ENCODE measurements around the gene COPA. TPM values are rescaled to one million over a fixed set of nuclear protein-coding genes. Genes with fewer than 3 reads are reported as not detected.
A peak's percentile ranks its signal among the peaks of the same experiment; 100 is the strongest.

The COPA gene
- polyA plus RNA-seq (2012; rRNA removed), result 91.4 and 122 TPM in 2 replicates
- 86.6 and 96.8 TPM in 2 replicates for polyA plus RNA-seq (2012; cell fraction: cytosol; rRNA removed)
- 105 and 128 TPM in 2 replicates for polyA plus RNA-seq (2012; cell fraction: nucleus; rRNA removed)

DNA sequence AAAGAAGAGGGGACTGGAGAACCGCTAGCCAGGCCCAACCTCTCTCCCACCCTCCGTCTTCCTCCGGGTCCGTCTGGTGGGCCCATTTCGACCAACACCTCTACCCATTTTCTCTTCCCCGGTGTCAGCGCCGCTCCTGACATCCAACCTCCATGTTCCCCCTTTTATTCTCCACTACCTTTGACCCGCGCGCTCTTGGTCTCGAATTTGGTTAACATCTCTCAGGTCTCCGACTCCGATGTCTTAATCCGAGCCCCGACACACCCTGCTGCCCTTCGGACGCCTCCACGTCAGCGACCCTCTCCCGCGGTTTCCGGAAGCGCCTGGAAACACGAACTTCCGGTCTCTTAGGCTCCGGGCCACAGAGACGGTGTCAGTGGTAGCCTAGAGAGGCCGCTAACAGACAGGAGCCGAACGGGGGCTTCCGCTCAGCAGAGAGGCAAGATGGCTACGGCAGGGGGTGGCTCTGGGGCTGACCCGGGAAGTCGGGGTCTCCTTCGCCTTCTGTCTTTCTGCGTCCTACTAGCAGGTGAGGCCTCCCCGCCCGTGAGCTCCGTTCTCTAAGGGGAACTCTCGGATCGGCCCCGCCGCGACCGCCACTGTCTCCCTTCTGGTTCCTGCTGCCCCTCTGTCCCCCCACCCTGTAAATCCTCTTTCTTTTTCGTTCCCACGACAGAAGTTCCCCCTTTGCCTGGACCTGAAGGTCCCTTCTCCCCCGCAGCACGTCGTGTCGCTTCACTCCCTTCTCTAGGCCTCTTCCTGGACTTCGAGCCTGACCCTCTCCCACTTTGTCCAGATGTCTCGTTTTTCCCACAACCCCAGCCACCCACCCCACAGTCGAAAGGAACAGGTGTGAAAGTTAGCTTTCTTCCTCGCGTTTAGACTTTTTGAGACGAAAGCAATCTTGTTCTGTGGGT is at the start of gene COPA, which contains the start of gene NCSTN:
Gene COPA (minus strand): TSS at position 298 of the 917 bp plus-strand sequence. CDS start 80 bp downstream, at position 218.
Gene NCSTN (plus strand): TSS at position 431 of the 917 bp plus-strand sequence. CDS start 14 bp downstream, at position 445.
- Histone ChIP-seq H4K20me1 (ENCODE audit: insufficient read depth) (peaks cover 37% of the 10 kb centered on the region), H3K36me3 (replicated peaks in 1 of 2; ENCODE audit: control insufficient read depth in 1 of 2, insufficient read depth in 2 of 2, low read length in 1 of 2) (peaks cover 39 to 45% of the 10 kb centered on the region in 2 experiments), H3K9me3 (no peaks in the 10 kb centered on the region), H2AFZ (ENCODE audit: low read depth) (peak within 1 kb of the TSS; percentile 93), H3K9ac (peak within 1 kb of the TSS; percentile 98), H3K4me3 (ENCODE audit: low read depth in 2 of 2, low read length in 1 of 2) (peak within 1 kb of the TSS; percentile 94 to 98), H3K79me2 (ENCODE audit: insufficient read depth) (peaks cover 81% of the 10 kb centered on the region), H3K27me3 (ENCODE audit: insufficient read depth) (no peaks in the 10 kb centered on the region), H3F3A (replicated peaks; ENCODE audit: insufficient read depth) (no peaks in the 10 kb centered on the region), H3K4me1 (ENCODE audit: control insufficient read depth in 1 of 2, insufficient read depth in 2 of 2, low read depth in 1 of 2, low read length in 1 of 2) (peaks cover 5 to 15% of the 10 kb centered on the region in 2 experiments; a peak in 2 of 4 replicates), H3K27ac (ENCODE audit: low read depth in 2 of 2, low read length in 1 of 2) (peak within 1 kb of the TSS; percentile 89), H3K9me2 (no peaks in the 10 kb centered on the region), H3K4me2 (peak within 1 kb of the TSS; percentile 83)
- CTCF ChIA-PET, result interaction anchor here (4.5 kb wide), 1 partner anchor 34 kb away, joined by 20 read pairs; no protein-coding TSS in a partner anchor
- peak; percentile 90 for DNase-seq
- POLR2A ChIA-PET, result interaction anchor here (0.9 kb wide), 1 partner anchor 81 kb away, joined by 3 read pairs; the partner anchor contains the start of gene DCAF8
- WGBS (ENCODE audit: low lambda C conversion rate), result under 1% methylated on average over 56 of the region's 58 CpGs
- TF ChIP-seq SIN3A (IDR thresholded peaks at IDR 0.05; ENCODE audit: borderline replicate concordance, low read depth, low read length) (peak; percentile 86), MXI1 (IDR thresholded peaks at IDR 0.05; ENCODE audit: low read depth, low read length) (peak; percentile 75), TCF12 (IDR thresholded peaks at IDR 0.05) (no peak), RAD21 (IDR thresholded peaks at IDR 0.05; ENCODE audit: low read length) (no peak), JUND (IDR thresholded peaks at IDR 0.05) (no peak), GABPA (IDR thresholded peaks at IDR 0.05; ENCODE audit: low read depth) (peak; percentile 93), FOXM1 (IDR thresholded peaks at IDR 0.05; ENCODE audit: low read depth) (no peak), TAF1 (IDR thresholded peaks at IDR 0.05; ENCODE audit: borderline replicate concordance, low read depth, low read length) (peak; percentile 95), YY1 (IDR thresholded peaks at IDR 0.05; ENCODE audit: low read depth) (peak; percentile 95), MEF2A (IDR thresholded peaks at IDR 0.05; ENCODE audit: borderline replicate concordance, low read depth) (no peak), GATA2 (CRISPR knock-in tag; IDR thresholded peaks at IDR 0.05) (no peak), SMC3 (IDR thresholded peaks at IDR 0.05; ENCODE audit: low read depth, low read length) (no peak), NRF1 (IDR thresholded peaks at IDR 0.05; ENCODE audit: low read depth, low read length) (no peak), FOSL2 (IDR thresholded peaks at IDR 0.05; ENCODE audit: borderline replicate concordance, low read depth) (no peak)
- TF ChIP-seq, protein P1, sequence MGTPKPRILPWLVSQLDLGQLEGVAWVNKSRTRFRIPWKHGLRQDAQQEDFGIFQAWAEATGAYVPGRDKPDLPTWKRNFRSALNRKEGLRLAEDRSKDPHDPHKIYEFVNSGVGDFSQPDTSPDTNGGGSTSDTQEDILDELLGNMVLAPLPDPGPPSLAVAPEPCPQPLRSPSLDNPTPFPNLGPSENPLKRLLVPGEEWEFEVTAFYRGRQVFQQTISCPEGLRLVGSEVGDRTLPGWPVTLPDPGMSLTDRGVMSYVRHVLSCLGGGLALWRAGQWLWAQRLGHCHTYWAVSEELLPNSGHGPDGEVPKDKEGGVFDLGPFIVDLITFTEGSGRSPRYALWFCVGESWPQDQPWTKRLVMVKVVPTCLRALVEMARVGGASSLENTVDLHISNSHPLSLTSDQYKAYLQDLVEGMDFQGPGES (IDR thresholded peaks at IDR 0.05; ENCODE audit: low read depth, low read length), result no peak
- TF ChIP-seq, protein P2, sequence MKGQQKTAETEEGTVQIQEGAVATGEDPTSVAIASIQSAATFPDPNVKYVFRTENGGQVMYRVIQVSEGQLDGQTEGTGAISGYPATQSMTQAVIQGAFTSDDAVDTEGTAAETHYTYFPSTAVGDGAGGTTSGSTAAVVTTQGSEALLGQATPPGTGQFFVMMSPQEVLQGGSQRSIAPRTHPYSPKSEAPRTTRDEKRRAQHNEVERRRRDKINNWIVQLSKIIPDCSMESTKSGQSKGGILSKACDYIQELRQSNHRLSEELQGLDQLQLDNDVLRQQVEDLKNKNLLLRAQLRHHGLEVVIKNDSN (IDR thresholded peaks at IDR 0.05; ENCODE audit: borderline replicate concordance, low read depth), result no peak
- TF ChIP-seq, protein P3, sequence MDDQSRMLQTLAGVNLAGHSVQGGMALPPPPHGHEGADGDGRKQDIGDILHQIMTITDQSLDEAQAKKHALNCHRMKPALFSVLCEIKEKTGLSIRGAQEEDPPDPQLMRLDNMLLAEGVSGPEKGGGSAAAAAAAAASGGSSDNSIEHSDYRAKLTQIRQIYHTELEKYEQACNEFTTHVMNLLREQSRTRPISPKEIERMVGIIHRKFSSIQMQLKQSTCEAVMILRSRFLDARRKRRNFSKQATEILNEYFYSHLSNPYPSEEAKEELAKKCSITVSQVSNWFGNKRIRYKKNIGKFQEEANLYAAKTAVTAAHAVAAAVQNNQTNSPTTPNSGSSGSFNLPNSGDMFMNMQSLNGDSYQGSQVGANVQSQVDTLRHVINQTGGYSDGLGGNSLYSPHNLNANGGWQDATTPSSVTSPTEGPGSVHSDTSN (IDR thresholded peaks at IDR 0.05), result peak; percentile 39; the same call in 1 of the 2 replicates
- TF ChIP-seq, protein P4, sequence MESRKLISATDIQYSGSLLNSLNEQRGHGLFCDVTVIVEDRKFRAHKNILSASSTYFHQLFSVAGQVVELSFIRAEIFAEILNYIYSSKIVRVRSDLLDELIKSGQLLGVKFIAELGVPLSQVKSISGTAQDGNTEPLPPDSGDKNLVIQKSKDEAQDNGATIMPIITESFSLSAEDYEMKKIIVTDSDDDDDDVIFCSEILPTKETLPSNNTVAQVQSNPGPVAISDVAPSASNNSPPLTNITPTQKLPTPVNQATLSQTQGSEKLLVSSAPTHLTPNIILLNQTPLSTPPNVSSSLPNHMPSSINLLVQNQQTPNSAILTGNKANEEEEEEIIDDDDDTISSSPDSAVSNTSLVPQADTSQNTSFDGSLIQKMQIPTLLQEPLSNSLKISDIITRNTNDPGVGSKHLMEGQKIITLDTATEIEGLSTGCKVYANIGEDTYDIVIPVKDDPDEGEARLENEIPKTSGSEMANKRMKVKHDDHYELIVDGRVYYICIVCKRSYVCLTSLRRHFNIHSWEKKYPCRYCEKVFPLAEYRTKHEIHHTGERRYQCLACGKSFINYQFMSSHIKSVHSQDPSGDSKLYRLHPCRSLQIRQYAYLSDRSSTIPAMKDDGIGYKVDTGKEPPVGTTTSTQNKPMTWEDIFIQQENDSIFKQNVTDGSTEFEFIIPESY (IDR thresholded peaks at IDR 0.05; ENCODE audit: borderline replicate concordance, low read depth), result peak; percentile 19; the same call in 1 of the 2 replicates
- TF ChIP-seq, protein P5, sequence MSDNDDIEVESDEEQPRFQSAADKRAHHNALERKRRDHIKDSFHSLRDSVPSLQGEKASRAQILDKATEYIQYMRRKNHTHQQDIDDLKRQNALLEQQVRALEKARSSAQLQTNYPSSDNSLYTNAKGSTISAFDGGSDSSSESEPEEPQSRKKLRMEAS (IDR thresholded peaks at IDR 0.05; ENCODE audit: low read depth), result peak; percentile 60; the same call in 1 of the 2 replicates
- TF ChIP-seq, protein P6, sequence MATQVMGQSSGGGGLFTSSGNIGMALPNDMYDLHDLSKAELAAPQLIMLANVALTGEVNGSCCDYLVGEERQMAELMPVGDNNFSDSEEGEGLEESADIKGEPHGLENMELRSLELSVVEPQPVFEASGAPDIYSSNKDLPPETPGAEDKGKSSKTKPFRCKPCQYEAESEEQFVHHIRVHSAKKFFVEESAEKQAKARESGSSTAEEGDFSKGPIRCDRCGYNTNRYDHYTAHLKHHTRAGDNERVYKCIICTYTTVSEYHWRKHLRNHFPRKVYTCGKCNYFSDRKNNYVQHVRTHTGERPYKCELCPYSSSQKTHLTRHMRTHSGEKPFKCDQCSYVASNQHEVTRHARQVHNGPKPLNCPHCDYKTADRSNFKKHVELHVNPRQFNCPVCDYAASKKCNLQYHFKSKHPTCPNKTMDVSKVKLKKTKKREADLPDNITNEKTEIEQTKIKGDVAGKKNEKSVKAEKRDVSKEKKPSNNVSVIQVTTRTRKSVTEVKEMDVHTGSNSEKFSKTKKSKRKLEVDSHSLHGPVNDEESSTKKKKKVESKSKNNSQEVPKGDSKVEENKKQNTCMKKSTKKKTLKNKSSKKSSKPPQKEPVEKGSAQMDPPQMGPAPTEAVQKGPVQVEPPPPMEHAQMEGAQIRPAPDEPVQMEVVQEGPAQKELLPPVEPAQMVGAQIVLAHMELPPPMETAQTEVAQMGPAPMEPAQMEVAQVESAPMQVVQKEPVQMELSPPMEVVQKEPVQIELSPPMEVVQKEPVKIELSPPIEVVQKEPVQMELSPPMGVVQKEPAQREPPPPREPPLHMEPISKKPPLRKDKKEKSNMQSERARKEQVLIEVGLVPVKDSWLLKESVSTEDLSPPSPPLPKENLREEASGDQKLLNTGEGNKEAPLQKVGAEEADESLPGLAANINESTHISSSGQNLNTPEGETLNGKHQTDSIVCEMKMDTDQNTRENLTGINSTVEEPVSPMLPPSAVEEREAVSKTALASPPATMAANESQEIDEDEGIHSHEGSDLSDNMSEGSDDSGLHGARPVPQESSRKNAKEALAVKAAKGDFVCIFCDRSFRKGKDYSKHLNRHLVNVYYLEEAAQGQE (IDR thresholded peaks at IDR 0.05; ENCODE audit: low read depth, low read length), result no peak
- TF ChIP-seq, protein P7, sequence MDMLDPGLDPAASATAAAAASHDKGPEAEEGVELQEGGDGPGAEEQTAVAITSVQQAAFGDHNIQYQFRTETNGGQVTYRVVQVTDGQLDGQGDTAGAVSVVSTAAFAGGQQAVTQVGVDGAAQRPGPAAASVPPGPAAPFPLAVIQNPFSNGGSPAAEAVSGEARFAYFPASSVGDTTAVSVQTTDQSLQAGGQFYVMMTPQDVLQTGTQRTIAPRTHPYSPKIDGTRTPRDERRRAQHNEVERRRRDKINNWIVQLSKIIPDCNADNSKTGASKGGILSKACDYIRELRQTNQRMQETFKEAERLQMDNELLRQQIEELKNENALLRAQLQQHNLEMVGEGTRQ (IDR thresholded peaks at IDR 0.05; ENCODE audit: borderline replicate concordance, low read depth, low read length), result no peak
